Karpas-422 (cell line): Measurements from ENCODE around the gene ING1. TPM values are rescaled to one million over a fixed set of nuclear protein-coding genes. Genes with fewer than 3 reads are reported as not detected.
"Not testable (repeated sequence)": the region's sequence is repeated elsewhere in the genome, so short reads cannot be mapped to it uniquely, and the experiment has no call there.

Source experiments
- DNase-seq: peaks from one replicate; pipeline ENCODE4 v3.0.0-alpha.2; 2015
- H2AFZ ChIP-seq: fragments of 200-600 bp; sonication (generic); 2 replicates; pipeline ENCODE4 v1.6.1; 2014; ENCODE audit warnings: antibody characterized with exemption, low read length, mixed read lengths
- H3K27ac ChIP-seq: fragments of 200-600 bp; sonication (generic); 2 replicates; pipeline ENCODE4 v1.5.1; 2014; ENCODE audit warnings: mild to moderate bottlenecking, low read length, moderate library complexity
- H3K27me3 ChIP-seq: fragments of 200-600 bp; sonication (generic); 2 replicates; pipeline ENCODE4 v1.6.1; 2014; ENCODE audit warnings: low read length, mixed read lengths
- H3K36me3 ChIP-seq: fragments of 200-600 bp; sonication (generic); 2 replicates; pipeline ENCODE4 v1.6.1; 2014; ENCODE audit warnings: low read length, mixed read lengths; ENCODE audit not compliant: insufficient read depth
- H3K4me1 ChIP-seq: fragments of 200-600 bp; sonication (generic); 2 replicates; pipeline ENCODE4 v1.6.1; 2014; ENCODE audit warnings: mild to moderate bottlenecking, low read length, mixed read lengths
- H3K4me2 ChIP-seq: fragments of 200-600 bp; sonication (generic); 2 replicates; pipeline ENCODE4 v1.6.1; 2014; ENCODE audit warnings: low read length, low read depth, mild to moderate bottlenecking; ENCODE audit not compliant: poor library complexity, severe bottlenecking
- H3K4me3 ChIP-seq: fragments of 200-600 bp; sonication (generic); 2 replicates; pipeline ENCODE4 v1.5.1; 2014; ENCODE audit warnings: mild to moderate bottlenecking, antibody characterized with exemption, low read length, mixed read lengths
- H3K79me2 ChIP-seq: fragments of 200-600 bp; sonication (generic); 2 replicates; pipeline ENCODE4 v1.6.1; 2014; ENCODE audit warnings: mild to moderate bottlenecking, low read length, mixed read lengths
- H3K9ac ChIP-seq: fragments of 200-600 bp; sonication (generic); 2 replicates; pipeline ENCODE4 v1.6.0; 2014; ENCODE audit warnings: low read length
- H3K9me2 ChIP-seq: fragments of 200-600 bp; sonication (generic), shearing (Covaris generic); replicated peaks from 2 replicates; pipeline ENCODE4 v1.6.0; 2014; ENCODE audit warnings: mild to moderate bottlenecking, low read length, moderate library complexity; ENCODE audit not compliant: insufficient read depth
- H3K9me3 ChIP-seq: fragments of 300-700, 200-600 bp; sonication (generic); 2 replicates; pipeline ENCODE4 v1.6.1; 2014; ENCODE audit warnings: low read length, mixed read lengths
- H4K20me1 ChIP-seq: fragments of 200-600 bp; sonication (generic); 2 replicates; pipeline ENCODE4 v1.6.1; 2014; ENCODE audit warnings: mild to moderate bottlenecking, antibody characterized with exemption, low read length, low read depth; ENCODE audit not compliant: insufficient read depth
- total RNA-seq: library from RNA; depleted of rRNA; stranded (reverse); fragments of >200 nt; shearing (Covaris generic); gene quantifications from 2 replicates; pipeline ENCODE4 v1.2.3, GENCODE V29; 2014; ENCODE audit warnings: low replicate concordance

The ING1 gene
- total RNA-seq, 1 experiment from 2014 or later = 6.3 TPM

- Histone ChIP-seq H2AFZ (no peak overlapping the region), H3K36me3 (no peaks in the 10 kb centered on the region), H3K27ac (peak overlapping the region; percentile 90), H3K9ac (peak overlapping the region; percentile 88), H3K27me3 (no peaks in the 10 kb centered on the region), H3K79me2 (peaks cover 53% of the 10 kb centered on the region), H4K20me1 (peaks cover 30% of the 10 kb centered on the region), H3K4me2 (peak overlapping the region; percentile 76), H3K9me3 (no peaks in the 10 kb centered on the region), H3K9me2 (no peaks in the 10 kb centered on the region), H3K4me1 (peaks cover 27% of the 10 kb centered on the region), H3K4me3 (peak overlapping the region; percentile 97)
- DNase-seq = peak; percentile 82
These were observed 1.4 kb downstream of the ING1 start for GRCh38 chr13:110714797-110715394.

GRCh38 chr13:110715395-110716246 lies 2.1 kb downstream of the ING1 start:
- H3K27ac ChIP-seq = 0 out of 2 replicates have a peak overlapping the region, but pooled peaks have one; percentile 90
- no peaks in the 10 kb centered on the region for H3K9me3 ChIP-seq
- peaks cover 61% of the 10 kb centered on the region for H3K79me2 ChIP-seq
- H4K20me1 ChIP-seq = peaks cover 30% of the 10 kb centered on the region
- 0 out of 2 replicates have a peak, but pooled peaks cover 3% of the 10 kb centered on the region for H3K36me3 ChIP-seq
- peak overlapping the region; percentile 92 for H3K4me2 ChIP-seq
- H2AFZ ChIP-seq = no peak overlapping the region
- H3K27me3 ChIP-seq = no peaks in the 10 kb centered on the region
- no peaks in the 10 kb centered on the region for H3K9me2 ChIP-seq
- peak; percentile 99 for DNase-seq
- peak overlapping the region; percentile 92 for H3K9ac ChIP-seq
- H3K4me3 ChIP-seq = peak overlapping the region; percentile 97
- peaks cover 27% of the 10 kb centered on the region for H3K4me1 ChIP-seq

- H4K20me1 ChIP-seq = peaks cover 35% of the 10 kb centered on the region
- H3K4me3 ChIP-seq = peak overlapping the region; percentile 95
- DNase-seq = peak; percentile 62
- no peaks in the 10 kb centered on the region for H3K9me3 ChIP-seq
- H3K4me1 ChIP-seq = peaks cover 24% of the 10 kb centered on the region
- peak overlapping the region; percentile 92 for H3K4me2 ChIP-seq
- H3K27ac ChIP-seq = no peak overlapping the region
- peaks cover 66% of the 10 kb centered on the region for H3K79me2 ChIP-seq
- peaks cover 3% of the 10 kb centered on the region; the same call in 1 of the 2 replicates for H3K36me3 ChIP-seq
- no peaks in the 10 kb centered on the region for H3K9me2 ChIP-seq
- no peaks in the 10 kb centered on the region for H3K27me3 ChIP-seq
- H3K9ac ChIP-seq = peak overlapping the region; percentile 92
- H2AFZ ChIP-seq = no peak overlapping the region
These were observed 2.7 kb downstream of the ING1 start for GRCh38 chr13:110716247-110716515.

GRCh38 chr13:110719036-110719710 lies 5.7 kb downstream of the ING1 start:
- peaks cover 3% of the 10 kb centered on the region; the same call in 1 of the 2 replicates for H3K36me3 ChIP-seq
- no peak overlapping the region for H2AFZ ChIP-seq
- H4K20me1 ChIP-seq = peaks cover 35% of the 10 kb centered on the region
- H3K4me1 ChIP-seq = peaks cover 14% of the 10 kb centered on the region
- no peaks in the 10 kb centered on the region for H3K9me3 ChIP-seq
- H3K79me2 ChIP-seq = peaks cover 77% of the 10 kb centered on the region
- no peak for DNase-seq
- no peak overlapping the region for H3K9ac ChIP-seq
- H3K4me3 ChIP-seq = no peak overlapping the region
- H3K27me3 ChIP-seq = no peaks in the 10 kb centered on the region
- no peaks in the 10 kb centered on the region for H3K9me2 ChIP-seq
- H3K27ac ChIP-seq = no peak overlapping the region
- no peak overlapping the region for H3K4me2 ChIP-seq

GRCh38 chr13:110722971-110723370 lies 9.5 kb downstream of the ING1 start:
- H3K36me3 ChIP-seq = peaks cover 3% of the 10 kb centered on the region; the same call in 1 of the 2 replicates
- H3K9me3 ChIP-seq = no peaks in the 10 kb centered on the region
- H3K27me3 ChIP-seq = no peaks in the 10 kb centered on the region
- no peak overlapping the region for H2AFZ ChIP-seq
- H3K79me2 ChIP-seq = peaks cover 45% of the 10 kb centered on the region
- H3K4me3 ChIP-seq = no peak overlapping the region
- H3K4me1 ChIP-seq = no peaks in the 10 kb centered on the region
- no peaks in the 10 kb centered on the region for H3K9me2 ChIP-seq
- no peak overlapping the region for H3K9ac ChIP-seq
- no peak overlapping the region for H3K27ac ChIP-seq
- H3K4me2 ChIP-seq = no peak overlapping the region
- peaks cover 13% of the 10 kb centered on the region; the same call in 1 of the 2 replicates for H4K20me1 ChIP-seq
- no peak for DNase-seq

- Histone ChIP-seq H3K27ac (no peak overlapping the region), H3K27me3 (no peaks in the 10 kb centered on the region), H2AFZ (no peak overlapping the region), H3K9me3 (no peaks in the 10 kb centered on the region), H3K4me1 (no peaks in the 10 kb centered on the region), H3K79me2 (peaks cover 39% of the 10 kb centered on the region), H3K4me2 (no peak overlapping the region), H3K9ac (no peak overlapping the region), H3K9me2 (no peaks in the 10 kb centered on the region), H3K4me3 (no peak overlapping the region), H3K36me3 (peaks cover 3% of the 10 kb centered on the region; the same call in 1 of the 2 replicates), H4K20me1 (peaks cover 9% of the 10 kb centered on the region; the same call in 1 of the 2 replicates)
- no peak for DNase-seq
These were observed 10.1 kb downstream of the ING1 start for GRCh38 chr13:110723598-110723997.

- not testable (repeated sequence) for H3K27ac ChIP-seq
These were observed 12.7 kb downstream of the ING1 start for GRCh38 chr13:110726153-110726552.

GRCh38 chr13:110726726-110727125 lies 13.2 kb downstream of the ING1 start:
- no peak overlapping the region for H3K9ac ChIP-seq
- no peaks in the 10 kb centered on the region; the same call in 1 of the 2 replicates for H3K36me3 ChIP-seq
- H2AFZ ChIP-seq = no peak overlapping the region
- no peak overlapping the region for H3K4me2 ChIP-seq
- H3K27me3 ChIP-seq = no peaks in the 10 kb centered on the region
- H3K4me1 ChIP-seq = no peaks in the 10 kb centered on the region
- no peaks in the 10 kb centered on the region for H3K9me2 ChIP-seq
- no peak overlapping the region for H3K27ac ChIP-seq
- peaks cover 13% of the 10 kb centered on the region; the same call in 1 of the 2 replicates for H3K79me2 ChIP-seq
- no peak overlapping the region for H3K4me3 ChIP-seq
- DNase-seq = peak; percentile 50
- H4K20me1 ChIP-seq = no peaks in the 10 kb centered on the region; the same call in 1 of the 2 replicates
- no peaks in the 10 kb centered on the region for H3K9me3 ChIP-seq

More at GRCh38 chr13:110726153-110726552, 12.7 kb downstream of the ING1 start:
- not testable (repeated sequence) for H2AFZ ChIP-seq, H3K4me3 ChIP-seq, DNase-seq, H3K9me2 ChIP-seq, H3K36me3 ChIP-seq, H3K9me3 ChIP-seq, H3K4me2 ChIP-seq, H3K4me1 ChIP-seq, H3K27me3 ChIP-seq, H4K20me1 ChIP-seq, H3K9ac ChIP-seq
- H3K79me2 ChIP-seq = peaks cover 14% of the 10 kb centered on the region
